NCI-H510A (cell line): ENCODE results near the gene ARHGEF1.
A peak's percentile ranks its signal among the peaks of the same experiment; 100 is the strongest.

ENCODE experiments used
- DNase-seq: peaks from one replicate; lab custom pipeline; 2025; lab: John Stamatoyannopoulos, UW

The ARHGEF1 gene

DNA sequence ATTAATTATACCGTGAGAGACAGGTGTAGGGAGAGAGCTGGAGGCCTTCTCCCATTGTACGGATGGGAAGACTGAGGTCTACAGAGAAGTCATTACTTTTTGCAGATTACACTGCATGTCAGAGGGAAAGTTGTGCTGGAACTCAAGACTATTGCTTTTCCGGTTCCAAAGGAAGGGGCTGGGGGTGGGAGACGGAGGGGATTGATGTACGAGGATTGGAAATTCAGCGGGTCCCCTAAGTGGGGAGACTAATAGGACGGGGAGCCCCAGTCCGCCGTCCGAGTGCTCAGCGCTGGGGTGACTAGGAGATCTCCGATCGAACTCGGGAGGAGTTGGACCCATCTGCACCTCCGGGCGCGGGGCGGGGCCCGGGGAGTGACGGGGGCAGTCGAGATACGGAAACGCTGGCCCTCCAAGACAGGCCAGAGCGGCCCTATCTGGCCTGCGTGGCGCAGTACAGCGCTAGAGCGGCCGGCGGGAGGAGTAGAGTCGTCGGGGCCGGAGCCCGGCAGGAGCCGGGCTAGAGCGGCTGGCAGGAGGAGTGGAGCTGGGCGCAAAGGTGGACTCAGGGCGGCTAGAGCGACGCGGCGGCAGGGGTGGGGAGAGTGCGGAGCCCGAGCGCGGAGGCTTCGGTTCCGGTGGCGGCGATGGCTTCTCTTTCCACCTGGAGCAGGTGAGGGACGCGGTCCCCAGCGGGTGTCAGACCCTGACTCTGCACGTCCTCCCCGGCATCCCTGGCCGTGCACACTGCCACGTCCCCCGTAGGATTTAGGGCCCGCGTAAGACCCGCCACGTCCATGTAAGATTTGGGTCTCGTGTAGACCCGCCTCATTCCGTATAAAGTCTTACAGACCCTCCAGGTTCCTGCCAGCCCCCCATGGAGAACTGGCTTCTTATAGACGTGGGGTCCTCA lies 1.1 kb downstream of the ARHGEF1 start:
- peak; percentile 98 for DNase-seq

DNA sequence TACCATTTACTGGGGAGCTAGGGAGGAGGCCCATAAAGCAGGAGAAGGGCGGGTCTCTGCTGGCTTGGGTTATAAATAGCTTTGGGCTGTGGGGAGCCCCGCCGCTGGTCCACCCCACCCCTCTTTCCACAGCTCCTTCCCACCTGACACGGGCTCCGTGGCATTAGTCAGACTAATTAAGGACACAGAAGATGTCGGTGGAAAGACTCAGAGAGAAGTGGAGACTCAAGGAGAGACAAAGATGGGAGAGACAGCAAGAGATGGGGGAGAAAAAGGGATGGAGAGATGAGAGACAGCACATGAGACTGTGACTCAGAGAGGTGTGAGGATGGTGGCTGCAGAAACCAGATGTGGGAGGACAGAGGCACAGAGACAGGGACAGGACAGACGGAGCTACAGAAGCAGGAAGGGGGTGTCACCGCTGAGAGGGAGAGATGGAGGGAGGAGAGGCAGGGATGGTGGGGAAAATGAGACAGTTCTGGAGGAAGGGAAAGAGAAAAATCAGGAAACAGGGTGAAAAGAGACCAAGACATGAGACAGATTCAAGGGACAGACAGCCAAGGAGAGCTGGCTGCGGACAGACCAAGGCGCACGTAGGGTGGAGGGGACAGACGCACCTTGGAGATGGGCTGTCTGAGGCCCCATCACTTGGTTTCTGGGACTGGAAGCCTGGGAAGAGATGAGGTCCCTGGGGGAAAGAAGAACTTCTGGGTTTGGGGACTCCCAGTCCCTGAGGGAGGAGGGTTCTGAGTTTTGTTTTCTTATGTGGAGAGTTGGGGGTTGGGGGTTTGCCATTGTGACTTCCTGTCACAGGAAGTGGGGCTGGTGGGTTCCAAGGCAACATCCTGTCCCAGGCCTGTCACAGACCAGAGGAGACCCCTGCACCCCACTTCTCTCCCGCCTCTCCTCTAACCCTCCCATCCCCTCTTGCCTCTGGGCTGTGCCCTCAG lies 4.1 kb downstream of the ARHGEF1 start:
- DNase-seq: no peak

- DNase-seq: peak; percentile 92
Observed at GRCh38 chr19:41887711-41888382, 4.9 kb downstream of the ARHGEF1 start.

DNA sequence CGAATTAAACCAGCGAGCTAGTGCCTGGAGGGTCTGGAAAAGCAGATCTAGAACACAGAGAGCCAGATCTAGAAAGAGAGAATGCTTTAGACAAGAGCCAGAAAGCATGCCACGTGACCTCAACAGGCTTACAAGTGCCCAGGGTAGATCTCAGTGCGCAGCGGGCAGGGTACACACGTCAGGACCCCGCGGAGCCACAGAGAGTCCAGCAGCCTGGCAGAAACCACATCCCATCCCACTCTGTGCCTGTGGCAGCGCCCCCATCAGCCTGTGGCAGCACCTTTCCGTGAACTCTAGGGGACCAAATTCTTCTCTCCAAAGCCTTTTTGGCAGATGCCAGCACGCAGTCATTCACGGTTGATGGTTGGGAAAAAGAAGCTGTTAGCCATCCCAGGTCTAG lies 5.9 kb downstream of the ARHGEF1 start:
- no peak for DNase-seq

GRCh38 chr19:41889896-41890295 lies 6.9 kb downstream of the ARHGEF1 start:
- no peak for DNase-seq

GRCh38 chr19:41890936-41891335 lies 8.0 kb downstream of the ARHGEF1 start:
- no peak for DNase-seq

DNA sequence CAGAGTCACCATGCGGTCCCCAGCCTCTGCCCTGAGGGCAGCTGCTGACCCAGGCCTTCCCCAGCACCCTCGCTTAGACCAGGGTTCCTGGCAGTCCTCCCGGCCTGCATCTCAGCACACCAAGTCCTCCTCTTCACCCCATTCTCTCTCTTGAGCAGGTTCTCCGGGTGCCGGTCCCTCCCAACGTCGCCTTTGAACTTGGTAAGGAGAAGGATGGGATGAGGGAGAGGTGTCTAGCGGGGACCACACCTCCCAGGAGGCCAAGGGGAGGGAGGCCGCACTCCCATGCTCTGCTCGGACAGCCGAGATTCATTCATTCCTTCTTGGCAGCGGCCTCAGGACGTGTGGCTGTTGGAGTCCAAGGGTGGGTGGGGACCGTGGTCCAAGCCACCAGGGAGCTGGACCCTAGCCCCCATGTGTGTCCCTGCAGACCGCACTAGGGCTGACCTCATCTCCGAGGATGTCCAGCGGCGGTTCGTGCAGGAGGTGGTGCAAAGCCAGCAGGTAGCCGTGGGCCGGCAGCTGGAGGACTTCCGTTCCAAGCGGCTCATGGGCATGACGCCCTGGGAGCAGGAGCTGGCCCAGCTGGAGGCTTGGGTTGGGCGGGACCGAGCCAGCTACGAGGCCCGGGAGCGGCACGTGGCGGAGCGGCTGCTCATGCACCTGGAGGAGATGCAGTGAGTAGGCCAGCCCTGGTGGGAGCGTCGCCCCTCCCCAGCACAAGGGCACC lies 9.4 kb downstream of the ARHGEF1 start:
- DNase-seq: no peak

GRCh38 chr19:41893899-41894298 lies 10.9 kb downstream of the ARHGEF1 start:
- no peak for DNase-seq

DNA sequence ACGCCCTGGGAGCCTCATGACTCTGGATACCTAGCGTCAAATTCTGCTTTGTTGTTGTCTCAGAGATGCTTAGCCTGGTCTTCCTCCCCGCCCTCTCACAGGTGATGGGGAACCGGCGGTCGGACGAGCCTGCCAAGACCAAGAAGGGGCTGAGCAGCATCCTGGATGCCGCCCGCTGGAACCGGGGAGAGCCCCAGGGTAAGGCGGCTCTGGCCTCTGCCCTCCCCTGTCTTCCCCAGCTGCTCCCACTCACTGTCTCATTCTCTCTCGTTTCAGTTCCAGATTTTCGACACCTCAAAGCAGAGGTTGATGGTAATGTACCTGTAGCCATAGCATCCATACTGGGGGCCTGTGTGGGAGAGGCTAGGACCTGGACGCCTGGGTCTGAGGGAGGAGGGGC lies 11.4 kb downstream of the ARHGEF1 start:
- no peak for DNase-seq

DNA sequence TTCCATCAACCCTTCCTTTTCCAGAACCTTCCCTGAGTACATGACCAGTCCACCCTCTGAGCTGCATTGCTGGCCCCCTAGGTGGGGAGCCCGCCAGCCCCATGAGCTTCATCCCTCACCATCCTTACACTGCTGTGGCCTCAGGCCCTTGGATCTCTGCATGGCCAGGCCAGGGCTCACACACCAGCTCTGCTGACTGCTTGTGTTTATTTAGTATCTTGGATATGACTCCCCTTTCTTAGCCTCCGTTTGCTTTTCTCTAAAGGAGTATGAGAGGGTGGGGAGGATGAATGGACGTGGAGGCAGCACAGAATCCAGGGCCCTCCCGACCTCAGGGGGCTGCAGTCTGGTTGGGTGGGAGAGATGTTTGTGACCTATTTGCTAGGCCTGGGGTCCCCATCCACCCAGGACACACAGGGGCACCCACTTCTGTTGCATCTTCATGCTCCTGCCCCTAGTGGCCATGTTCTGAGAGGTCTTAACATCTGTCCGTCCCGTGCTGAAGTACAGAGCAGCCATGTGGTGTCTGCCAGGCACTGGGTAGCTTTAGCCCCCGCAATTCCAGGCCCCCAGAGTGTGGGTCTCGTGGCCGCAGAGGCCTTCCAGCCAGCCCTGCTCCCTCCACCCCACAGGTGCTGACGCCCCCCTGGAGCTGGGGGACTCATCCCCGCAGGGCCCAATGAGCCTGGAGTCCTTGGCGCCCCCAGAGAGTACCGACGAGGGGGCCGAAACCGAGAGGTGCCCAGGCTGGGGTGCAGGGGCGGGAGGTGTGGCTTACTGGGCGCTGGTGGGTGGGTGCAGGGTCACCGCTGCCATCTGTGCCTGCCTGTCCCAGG lies 13.0 kb downstream of the ARHGEF1 start:
- no peak for DNase-seq

- no peak for DNase-seq
Observed at GRCh38 chr19:41896581-41896942, 13.6 kb downstream of the ARHGEF1 start.

- DNase-seq: no peak
Observed at GRCh38 chr19:41897181-41897580, 14.2 kb downstream of the ARHGEF1 start.

- no peak for DNase-seq
Observed at GRCh38 chr19:41897820-41898219, 14.8 kb downstream of the ARHGEF1 start.

DNA sequence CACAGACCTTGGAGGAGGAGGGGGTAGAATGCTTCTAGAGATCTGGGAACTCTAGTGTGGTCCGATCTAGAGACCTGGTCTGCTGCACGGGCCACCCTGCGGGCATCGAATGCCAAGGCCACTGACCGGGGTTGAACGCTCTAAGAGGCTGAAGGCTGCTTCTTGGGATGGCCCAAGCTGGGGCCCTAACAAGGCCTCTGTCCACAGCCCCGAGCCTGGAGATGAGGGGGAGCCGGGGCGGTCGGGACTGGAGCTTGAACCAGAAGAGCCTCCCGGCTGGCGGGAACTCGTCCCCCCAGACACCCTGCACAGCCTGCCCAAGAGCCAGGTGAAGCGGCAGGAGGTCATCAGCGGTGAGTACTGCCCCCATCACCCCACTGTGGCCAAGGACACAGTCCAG lies 15.3 kb downstream of the ARHGEF1 start:
- no peak for DNase-seq

GRCh38 chr19:41901707-41902360 lies 18.9 kb downstream of the ARHGEF1 start:
- DNase-seq: no peak

GRCh38 chr19:41902594-41902993 lies 19.6 kb downstream of the ARHGEF1 start:
- DNase-seq: no peak

- DNase-seq: no peak
Observed at GRCh38 chr19:41903193-41903953, 20.4 kb downstream of the ARHGEF1 start.

DNA sequence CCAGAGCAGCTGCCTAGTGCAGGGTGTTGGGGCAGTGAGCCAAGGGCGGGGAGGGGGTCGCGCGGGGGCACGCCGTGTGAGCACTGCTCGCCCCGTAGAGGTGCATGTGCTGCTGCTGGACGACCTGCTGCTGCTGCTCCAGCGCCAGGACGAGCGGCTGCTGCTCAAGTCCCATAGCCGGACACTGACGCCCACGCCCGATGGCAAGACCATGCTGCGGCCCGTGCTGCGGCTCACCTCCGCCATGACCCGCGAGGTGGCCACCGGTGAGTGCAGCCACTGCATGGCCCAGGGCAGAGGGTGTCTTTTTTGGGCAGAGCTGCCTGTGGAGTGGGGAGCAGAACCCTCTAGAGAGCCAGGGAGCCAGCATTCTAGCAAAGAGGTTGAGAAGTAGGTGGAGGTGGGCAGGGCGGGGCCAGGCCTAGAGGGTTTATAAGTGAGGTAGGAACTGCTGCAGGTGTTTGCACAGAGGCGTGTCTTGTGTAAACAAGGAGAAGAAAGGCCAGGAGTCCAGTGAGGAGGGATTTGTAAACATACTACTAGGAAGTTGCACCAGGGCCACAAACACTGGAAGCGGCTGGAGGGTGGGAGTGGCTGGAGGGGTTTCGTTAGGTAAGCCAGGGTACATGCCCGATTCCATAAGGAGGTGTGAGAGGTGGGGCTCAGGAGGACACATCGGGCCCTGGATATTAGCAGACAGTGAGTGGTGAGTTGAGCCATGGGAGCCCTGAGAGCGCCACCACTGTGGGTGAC lies 21.3 kb downstream of the ARHGEF1 start:
- DNase-seq: peak; percentile 98
